ENCODE measurements around the gene ERICH4.

Gene ERICH4

GRCh38 chr19:41399091-41399490 lies 43.9 kb upstream of the ERICH4 start:
- Histone ChIP-seq H3K36me3 (ENCODE audit: control insufficient read depth, insufficient read depth, low read length) (peaks cover 4% of the 10 kb centered on the region), H3K27me3 (replicated peaks; ENCODE audit: control insufficient read depth, insufficient read depth, low read length) (no peaks in the 10 kb centered on the region), H3K4me3 (replicated peaks; ENCODE audit: low read depth, low read length) (peak overlapping the region; percentile 93)
- TF ChIP-seq, protein P1, sequence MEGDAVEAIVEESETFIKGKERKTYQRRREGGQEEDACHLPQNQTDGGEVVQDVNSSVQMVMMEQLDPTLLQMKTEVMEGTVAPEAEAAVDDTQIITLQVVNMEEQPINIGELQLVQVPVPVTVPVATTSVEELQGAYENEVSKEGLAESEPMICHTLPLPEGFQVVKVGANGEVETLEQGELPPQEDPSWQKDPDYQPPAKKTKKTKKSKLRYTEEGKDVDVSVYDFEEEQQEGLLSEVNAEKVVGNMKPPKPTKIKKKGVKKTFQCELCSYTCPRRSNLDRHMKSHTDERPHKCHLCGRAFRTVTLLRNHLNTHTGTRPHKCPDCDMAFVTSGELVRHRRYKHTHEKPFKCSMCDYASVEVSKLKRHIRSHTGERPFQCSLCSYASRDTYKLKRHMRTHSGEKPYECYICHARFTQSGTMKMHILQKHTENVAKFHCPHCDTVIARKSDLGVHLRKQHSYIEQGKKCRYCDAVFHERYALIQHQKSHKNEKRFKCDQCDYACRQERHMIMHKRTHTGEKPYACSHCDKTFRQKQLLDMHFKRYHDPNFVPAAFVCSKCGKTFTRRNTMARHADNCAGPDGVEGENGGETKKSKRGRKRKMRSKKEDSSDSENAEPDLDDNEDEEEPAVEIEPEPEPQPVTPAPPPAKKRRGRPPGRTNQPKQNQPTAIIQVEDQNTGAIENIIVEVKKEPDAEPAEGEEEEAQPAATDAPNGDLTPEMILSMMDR (IDR thresholded peaks at IDR 0.05; ENCODE audit: insufficient read depth, low read length, poor library complexity, severe bottlenecking): no peak
- no peak for DNase-seq (ENCODE audit: extremely low read depth, insufficient read length)

DNA sequence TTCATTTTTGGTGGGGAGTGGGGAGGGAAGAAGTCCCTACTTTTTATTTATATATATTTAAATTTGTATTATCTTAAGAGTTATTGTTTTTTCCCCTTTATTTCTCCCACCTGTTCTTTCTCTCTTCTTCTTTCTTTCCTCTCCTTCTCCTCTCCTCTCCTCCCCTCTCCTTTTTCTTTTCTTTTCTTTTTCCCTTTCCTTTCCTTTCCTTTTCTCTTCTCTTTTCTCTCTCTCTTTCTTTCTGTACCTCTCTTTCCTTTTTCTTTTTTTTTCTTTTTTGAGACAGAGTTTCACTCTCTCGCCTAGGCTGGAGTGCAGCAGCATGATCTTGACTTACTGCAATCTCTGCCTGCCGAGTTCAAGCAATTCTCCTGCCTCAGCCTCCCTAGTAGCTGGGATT lies 43.4 kb upstream of the ERICH4 start:
- H3K27me3 ChIP-seq (replicated peaks; ENCODE audit: control insufficient read depth, insufficient read depth, low read length): no peaks in the 10 kb centered on the region
- TF ChIP-seq, protein P1 (IDR thresholded peaks at IDR 0.05; ENCODE audit: insufficient read depth, low read length, poor library complexity, severe bottlenecking): no peak
- no peak overlapping the region for H3K4me3 ChIP-seq (replicated peaks; ENCODE audit: low read depth, low read length)
- DNase-seq (ENCODE audit: extremely low read depth, insufficient read length): no peak
- peaks cover 4% of the 10 kb centered on the region for H3K36me3 ChIP-seq (ENCODE audit: control insufficient read depth, insufficient read depth, low read length)

- DNase-seq (ENCODE audit: extremely low read depth, insufficient read length): no peak
- no peak overlapping the region for H3K4me3 ChIP-seq (replicated peaks; ENCODE audit: low read depth, low read length)
- H3K27me3 ChIP-seq (replicated peaks; ENCODE audit: control insufficient read depth, insufficient read depth, low read length): no peaks in the 10 kb centered on the region
- TF ChIP-seq, protein P1 (IDR thresholded peaks at IDR 0.05; ENCODE audit: insufficient read depth, low read length, poor library complexity, severe bottlenecking): no peak
- H3K36me3 ChIP-seq (ENCODE audit: control insufficient read depth, insufficient read depth, low read length): peaks cover 4% of the 10 kb centered on the region
Measured at GRCh38 chr19:41401483-41401882, 41.5 kb upstream of the ERICH4 start.

DNA sequence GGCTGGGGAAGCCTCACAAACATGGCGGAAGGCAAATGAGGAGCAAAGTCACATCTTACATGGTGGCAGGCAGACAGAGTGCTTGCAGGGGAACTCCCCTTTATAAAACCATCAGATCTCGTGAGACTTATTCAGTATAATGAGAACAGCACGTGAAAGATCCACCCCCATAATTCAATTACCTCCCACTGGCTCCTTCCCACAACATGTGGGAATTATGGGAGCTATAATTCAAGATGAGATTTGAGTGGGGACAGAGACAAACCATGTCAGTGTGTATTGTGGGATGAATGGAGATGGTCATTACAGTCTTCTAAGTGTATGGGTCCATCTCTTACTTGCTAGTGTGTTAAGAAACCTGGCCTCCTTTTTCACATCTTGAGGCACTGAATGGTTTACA lies 40.9 kb upstream of the ERICH4 start:
- H3K27me3 ChIP-seq (replicated peaks; ENCODE audit: control insufficient read depth, insufficient read depth, low read length): no peaks in the 10 kb centered on the region
- H3K36me3 ChIP-seq (ENCODE audit: control insufficient read depth, insufficient read depth, low read length): peaks cover 4% of the 10 kb centered on the region
- TF ChIP-seq, protein P1 (IDR thresholded peaks at IDR 0.05; ENCODE audit: insufficient read depth, low read length, poor library complexity, severe bottlenecking): no peak
- no peak for DNase-seq (ENCODE audit: extremely low read depth, insufficient read length)
- H3K4me3 ChIP-seq (replicated peaks; ENCODE audit: low read depth, low read length): no peak overlapping the region

- Histone ChIP-seq H3K36me3 (ENCODE audit: control insufficient read depth, insufficient read depth, low read length) (peaks cover 4% of the 10 kb centered on the region), H3K27me3 (replicated peaks; ENCODE audit: control insufficient read depth, insufficient read depth, low read length) (no peaks in the 10 kb centered on the region), H3K4me3 (replicated peaks; ENCODE audit: low read depth, low read length) (no peak overlapping the region)
- no peak for DNase-seq (ENCODE audit: extremely low read depth, insufficient read length)
- TF ChIP-seq, protein P1 (IDR thresholded peaks at IDR 0.05; ENCODE audit: insufficient read depth, low read length, poor library complexity, severe bottlenecking): no peak
Measured at GRCh38 chr19:41403181-41403970, 39.6 kb upstream of the ERICH4 start.

Data from GM06990 (cell line).